ENCODE data around the gene GOLGA6L4. TPM values are rescaled to one million over a fixed set of nuclear protein-coding genes. Genes with fewer than 3 reads are reported as not detected.

Gene GOLGA6L4, protein sequence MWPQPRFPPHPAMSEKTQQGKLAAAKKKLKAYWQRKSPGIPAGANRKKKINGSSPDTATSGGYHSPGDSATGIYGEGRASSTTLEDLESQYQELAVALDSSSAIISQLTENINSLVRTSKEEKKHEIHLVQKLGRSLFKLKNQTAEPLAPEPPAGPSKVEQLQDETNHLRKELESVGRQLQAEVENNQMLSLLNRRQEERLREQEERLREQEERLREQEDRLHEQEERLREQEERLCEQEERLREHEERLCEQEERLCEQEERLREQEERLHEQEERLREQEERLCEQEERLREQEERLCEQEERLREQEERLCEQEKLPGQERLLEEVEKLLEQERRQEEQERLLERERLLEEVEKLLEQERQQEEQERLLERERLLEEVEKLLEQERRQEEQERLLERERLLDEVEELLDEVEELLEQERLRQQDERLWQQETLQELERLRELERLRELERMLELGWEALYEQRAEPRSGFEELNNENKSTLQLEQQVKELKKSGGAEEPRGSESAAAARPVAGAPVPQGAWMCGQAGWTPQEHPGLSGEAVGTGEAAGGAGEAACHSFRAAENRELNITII
- total RNA-seq (2022; extraction: Qiagen RNA extraction), result 0.84 to 1.9 TPM (median 1.2 TPM) in 5 replicates

DNA sequence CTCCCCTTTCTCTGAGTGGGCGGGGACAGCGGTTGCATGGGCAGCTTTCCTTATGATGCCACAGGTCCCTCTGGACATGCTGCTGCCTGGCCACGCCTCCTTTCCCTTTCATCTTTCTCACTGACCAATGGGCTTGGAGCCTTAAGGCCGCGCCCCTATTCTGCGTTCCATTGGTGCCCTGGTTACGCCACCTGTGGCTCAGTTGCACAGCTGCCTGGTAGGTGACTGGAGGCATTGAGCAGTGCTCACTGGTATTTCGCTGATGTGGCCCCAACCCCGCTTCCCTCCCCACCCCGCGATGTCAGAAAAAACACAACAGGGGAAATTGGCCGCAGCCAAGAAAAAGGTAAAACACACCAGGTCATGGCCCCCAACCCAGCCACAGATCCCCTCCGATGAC, at the start of gene GOLGA6L4:
Gene GOLGA6L4, plus strand, starts transcription at position 201 of the 400 bp plus-strand sequence. Its CDS starts 62 bp downstream, at position 263.

